ENCODE results near the gene TMEM126A.
A peak's percentile ranks its signal among the peaks of the same experiment; 100 is the strongest.
"Not testable (repeated sequence)": the region's sequence is repeated elsewhere in the genome, so short reads cannot be mapped to it uniquely, and the experiment has no call there.

TMEM126A gene

DNA sequence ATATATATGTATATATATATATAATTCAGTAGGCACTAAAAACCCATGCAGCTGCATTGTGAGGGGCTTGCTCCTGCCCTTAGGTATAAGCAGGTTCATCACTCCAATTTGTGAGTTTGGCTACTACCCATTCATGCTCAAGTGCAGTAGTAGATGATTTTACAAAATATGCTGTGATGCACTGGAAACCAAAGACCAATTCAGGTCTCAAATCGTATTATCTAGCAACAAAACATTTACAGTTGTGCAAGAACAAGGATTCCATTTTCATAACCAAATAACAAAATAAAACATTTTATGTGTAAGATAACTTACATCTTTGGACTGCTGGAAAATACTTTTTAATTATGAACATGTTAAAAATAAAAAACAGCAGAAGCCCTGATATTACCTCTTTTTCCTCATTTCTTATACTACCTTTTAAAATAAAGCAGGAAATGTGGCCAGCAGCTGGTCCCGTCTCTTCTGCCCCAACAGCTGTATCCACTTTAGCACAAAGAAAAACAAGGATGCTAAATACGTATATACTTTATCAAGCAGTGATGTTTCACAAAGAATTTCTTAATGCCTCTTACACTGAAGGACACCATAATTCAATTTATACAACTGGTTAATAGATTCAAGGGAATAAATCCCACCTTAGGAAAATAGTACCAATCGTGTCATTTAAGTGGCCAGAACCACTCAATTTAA is 14.4 kb downstream of the TMEM126A start:
- no peak for DNase-seq

- DNase-seq, result peak in 1 of 2 donors; percentile 8
These were observed 15.4 kb downstream of the TMEM126A start for GRCh38 chr11:85663080-85663752.

GRCh38 chr11:85663753-85664614 is 16.2 kb downstream of the TMEM126A start:
- DNase-seq, result peak; percentile 85 to 86

GRCh38 chr11:85664615-85665481 is 17.1 kb downstream of the TMEM126A start, which contains the start of gene CREBZF:
CREBZF (minus strand) TSS chr11:85665129; CDS start chr11:85664875, 254 bp downstream.
- peak; percentile 89 to 94 for DNase-seq

DNA sequence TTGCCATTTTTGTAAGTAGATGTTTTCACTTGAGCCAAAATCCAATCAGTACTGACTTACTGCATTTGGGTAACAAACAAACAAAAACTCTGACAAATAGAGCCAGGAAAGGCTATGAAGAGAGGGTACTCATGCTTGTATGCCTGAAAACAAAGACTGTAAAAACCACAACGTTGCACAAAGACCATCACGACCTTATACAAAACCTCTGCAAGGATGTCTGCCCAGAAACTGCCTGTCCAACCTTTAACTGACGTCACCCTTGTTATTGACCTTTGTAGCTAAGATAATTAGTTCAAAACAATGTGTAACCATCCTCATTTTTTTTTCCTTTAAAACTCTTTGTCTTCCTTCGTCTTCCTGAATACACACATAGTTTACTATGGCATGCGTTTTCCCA is 18.0 kb downstream of the TMEM126A start:
- no peak for DNase-seq

- no peak for DNase-seq
These were observed 18.9 kb downstream of the TMEM126A start for GRCh38 chr11:85666687-85667086.

DNA sequence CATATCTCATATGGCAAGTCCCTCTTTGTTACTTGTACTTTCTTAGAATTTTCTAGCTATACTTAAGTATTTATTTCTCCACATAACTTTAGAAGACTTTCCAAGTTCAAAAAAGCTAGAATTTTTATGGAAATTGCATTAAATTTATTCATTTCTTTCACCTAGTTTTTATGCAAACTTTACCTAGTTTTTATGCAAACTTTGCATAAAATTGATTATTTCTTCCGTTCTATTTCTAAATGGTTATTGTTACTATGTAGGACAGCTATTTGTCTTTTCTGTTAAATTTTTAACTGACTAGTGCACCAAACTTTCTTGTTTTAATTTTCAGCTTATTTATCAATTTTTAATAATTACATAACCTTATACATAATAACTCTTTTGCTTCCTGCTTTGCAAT is 20.4 kb downstream of the TMEM126A start:
- DNase-seq, result no peak

GRCh38 chr11:85670949-85671663 is 23.3 kb downstream of the TMEM126A start:
- DNase-seq, result not testable (repeated sequence)

DNA sequence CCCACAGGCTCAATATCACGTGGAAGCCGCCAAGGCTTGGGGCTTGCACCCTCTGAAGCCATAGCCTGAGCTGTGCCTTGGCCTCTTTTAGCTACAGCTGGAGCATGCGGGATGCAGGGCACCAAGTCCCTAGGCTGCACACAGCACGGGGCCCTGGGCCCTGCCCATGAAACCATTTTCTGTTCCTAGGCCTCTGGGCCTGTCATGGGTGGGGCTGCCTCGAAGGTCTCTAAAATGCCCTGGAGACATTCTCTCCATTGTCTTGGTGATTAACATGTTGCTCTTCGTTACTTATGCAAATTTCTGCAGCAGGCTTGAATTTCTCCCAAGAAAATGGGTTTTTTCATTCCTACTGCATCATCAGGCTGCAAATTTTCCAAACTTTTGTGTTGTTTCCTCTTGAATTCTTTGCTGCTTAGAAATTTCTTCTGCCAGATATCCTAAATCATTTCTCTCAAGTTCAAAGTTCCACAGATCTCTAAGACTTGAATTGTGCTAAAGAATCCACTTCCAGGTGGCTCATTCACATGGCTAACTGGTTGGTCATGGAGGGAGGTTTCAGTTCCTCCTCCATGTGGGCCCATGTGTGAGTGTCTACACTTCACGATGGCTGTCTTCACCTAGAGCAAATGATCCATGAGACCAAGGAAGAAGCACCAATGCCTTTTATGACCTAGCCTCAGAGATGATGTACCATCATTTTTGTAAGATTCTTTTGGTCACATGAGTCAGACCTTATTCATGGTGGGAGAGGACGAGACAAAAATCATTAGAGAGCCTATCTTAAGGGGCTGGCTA is 24.5 kb downstream of the TMEM126A start:
- no peak for DNase-seq

DNA sequence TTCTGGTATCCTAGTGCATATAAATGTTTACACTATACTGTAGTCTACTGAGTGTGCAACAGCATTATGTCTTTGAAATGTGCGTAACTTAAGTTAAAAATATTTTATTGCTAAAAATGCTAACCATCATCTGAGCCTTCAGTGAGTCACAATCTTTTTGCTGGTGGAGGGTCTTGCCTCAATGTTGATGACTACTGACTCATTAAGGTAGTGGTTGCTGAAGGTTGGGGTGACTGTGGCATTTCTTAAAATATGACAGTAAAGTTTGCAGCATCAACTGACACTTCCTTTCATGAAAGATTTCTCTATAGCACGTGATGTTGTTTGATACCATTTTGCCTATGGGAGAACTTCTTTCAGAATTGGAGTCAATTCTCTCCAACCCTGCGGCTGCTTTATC is 25.6 kb downstream of the TMEM126A start:
- no peak for DNase-seq

DNA sequence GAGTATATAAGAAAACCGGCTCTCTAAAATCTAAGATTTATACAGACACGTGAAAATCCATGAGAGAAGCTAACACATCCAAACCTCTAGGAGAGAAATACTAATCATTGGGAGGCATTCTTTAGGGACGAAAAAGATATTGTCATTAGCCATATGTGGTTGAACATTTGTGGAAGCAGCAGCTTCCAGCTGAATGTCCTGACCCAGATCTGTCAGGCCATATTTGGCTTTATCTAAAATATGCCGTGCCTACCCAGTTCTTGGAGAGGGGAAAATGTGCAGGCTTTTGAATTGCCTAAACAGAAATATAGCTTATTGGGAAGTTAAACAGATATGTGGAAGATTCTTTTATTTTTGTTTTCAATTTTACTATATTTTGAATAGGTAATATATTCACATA is 31.8 kb downstream of the TMEM126A start:
- DNase-seq, result no peak

- DNase-seq, result no peak
These were observed 33.1 kb downstream of the TMEM126A start for GRCh38 chr11:85680897-85681296.

- DNase-seq, result peak; percentile 59 to 66
These were observed 34.9 kb downstream of the TMEM126A start for GRCh38 chr11:85682330-85683305.

GRCh38 chr11:85685125-85685819 is 37.5 kb downstream of the TMEM126A start:
- no peak for DNase-seq

DNA sequence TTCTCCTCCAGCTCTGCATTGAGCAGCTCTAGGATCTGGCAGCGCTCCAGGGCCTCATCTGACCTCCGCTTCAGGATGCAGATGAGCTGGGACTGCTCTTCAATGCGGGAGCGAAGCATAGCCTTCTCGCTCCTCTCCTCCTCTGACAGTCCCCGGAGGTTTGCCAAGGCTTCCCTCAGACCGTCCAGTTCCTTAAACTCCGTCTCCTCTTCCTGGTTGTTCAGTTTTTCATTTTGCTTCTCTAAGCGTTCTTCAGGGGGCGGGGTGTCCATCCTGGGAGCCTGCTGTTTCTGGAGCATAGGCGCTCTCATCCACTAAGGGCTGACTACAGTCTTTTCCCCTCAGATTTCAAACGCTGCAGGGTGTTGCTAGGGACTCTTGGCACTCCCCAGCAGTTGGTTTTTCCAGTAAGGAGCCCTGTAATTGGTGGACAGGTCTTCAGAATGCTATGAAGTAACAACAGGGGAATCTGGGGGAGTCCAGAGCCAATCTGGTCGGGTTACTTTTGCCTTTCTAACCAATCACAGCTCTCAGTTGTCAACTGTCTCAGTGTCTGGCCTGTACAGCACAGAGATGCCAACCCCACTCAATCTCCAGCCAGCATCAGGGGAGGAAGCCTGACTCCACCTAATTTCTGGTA is 38.2 kb downstream of the TMEM126A start, which contains the start of gene CCDC89:
CCDC89 (minus strand) TSS at position 376 of the 640 bp plus-strand sequence; CDS start at position 311, 65 bp downstream.
- DNase-seq, result no peak

DNA sequence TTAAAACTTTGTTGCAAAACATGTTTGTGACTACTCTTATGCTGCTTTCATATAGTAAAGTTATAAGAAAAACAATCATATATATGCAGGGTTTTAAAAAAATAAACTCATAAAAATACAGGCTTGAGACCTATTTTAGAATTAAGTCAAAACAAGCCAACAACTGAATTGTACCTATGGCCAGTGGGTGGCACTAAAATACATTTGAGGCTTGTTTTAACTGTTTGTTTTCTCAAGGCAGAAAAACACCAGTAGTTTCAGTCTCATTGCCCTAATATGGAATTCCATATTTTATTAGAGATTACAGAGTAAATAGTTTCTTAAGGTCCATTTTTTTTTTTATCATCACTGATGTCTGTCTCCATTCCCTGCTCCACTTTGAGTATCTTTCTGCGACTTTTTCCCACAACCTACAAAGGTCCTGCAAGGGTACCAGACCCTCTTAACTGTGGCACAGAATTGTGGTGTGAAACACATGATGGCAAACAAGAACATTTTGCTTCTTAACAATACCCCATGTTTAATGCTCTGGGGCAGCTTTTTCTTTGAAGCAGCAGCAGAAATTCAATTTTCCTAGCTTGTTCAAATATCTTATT is 46.7 kb downstream of the TMEM126A start:
- DNase-seq, result peak in 1 of 2 donors; percentile 34

GRCh38 chr11:85695546-85695945 is 47.8 kb downstream of the TMEM126A start:
- DNase-seq, result no peak

DNA sequence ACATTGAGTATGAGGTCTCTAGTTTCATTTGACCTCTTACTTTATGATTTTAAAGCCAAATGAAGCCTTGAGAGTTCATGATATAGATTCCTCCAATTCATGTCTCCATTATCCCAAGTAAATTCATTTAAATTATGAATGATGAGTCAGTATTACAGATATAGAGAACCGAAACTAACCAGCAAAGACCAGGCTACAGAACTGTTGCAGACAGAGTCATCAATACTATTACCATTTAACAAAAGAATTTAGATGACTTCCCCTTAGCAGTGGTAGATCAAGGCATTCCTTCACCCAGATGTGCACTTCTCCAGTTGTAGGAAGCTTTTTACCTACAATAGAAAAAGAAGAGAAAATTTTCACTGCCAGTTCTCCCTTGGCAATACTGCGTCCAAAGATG is 50.0 kb downstream of the TMEM126A start:
- DNase-seq, result no peak

Data from activated CD4-positive, alpha-beta T cell treated with anti-CD3 and anti-CD28 coated beads for 4 hours (primary cell).